Mesothelial cell of epicardium (in vitro differentiated cells): ENCODE results near the gene SLC39A13. TPM values are rescaled to one million over a fixed set of nuclear protein-coding genes. Genes with fewer than 3 reads are reported as not detected.

Experiments used
- DNase-seq, 2 experiments: peaks; one replicate each; pipeline ENCODE4 v3.0.0; 2021; ENCODE audit warnings: low spot score in 2 of 2; ENCODE audit not compliant: unreplicated experiment in 2 of 2
- H3K27ac Mint-ChIP-seq: 2 replicates; pipeline ENCODE4 v1.8.0; 2021; ENCODE audit warnings: mixed read lengths
- H3K27me3 Mint-ChIP-seq: 2 replicates; pipeline ENCODE4 v1.8.0; 2021; ENCODE audit warnings: low read depth, mixed read lengths
- H3K36me3 Mint-ChIP-seq: 2 replicates; pipeline ENCODE4 v1.8.0; 2021; ENCODE audit warnings: mixed read lengths
- H3K4me1 Mint-ChIP-seq: 2 replicates; pipeline ENCODE4 v1.8.0; 2021; ENCODE audit warnings: mixed read lengths
- H3K4me3 Mint-ChIP-seq: 2 replicates; pipeline ENCODE4 v1.8.0; 2021; ENCODE audit warnings: mild to moderate bottlenecking, moderate library complexity, mixed read lengths
- H3K9me3 Mint-ChIP-seq: 2 replicates; pipeline ENCODE4 v1.8.0; 2021; ENCODE audit warnings: mixed read lengths
- total RNA-seq: library from RNA; stranded (reverse); gene quantifications from 3 replicates; pipeline ENCODE4 v1.2.1, GENCODE V29; 2021
- TF ChIP-seq, protein P1 (sequence below): fragments of 200-600 bp; sonication (generic); IDR thresholded peaks from one replicate; pipeline ENCODE4 v1.5.0; 2021; ENCODE audit warnings: antibody characterized with exemption; ENCODE audit not compliant: unreplicated experiment

Gene SLC39A13
- total RNA-seq, 1 donor from 2014 or later, result 69.5 TPM

DNA sequence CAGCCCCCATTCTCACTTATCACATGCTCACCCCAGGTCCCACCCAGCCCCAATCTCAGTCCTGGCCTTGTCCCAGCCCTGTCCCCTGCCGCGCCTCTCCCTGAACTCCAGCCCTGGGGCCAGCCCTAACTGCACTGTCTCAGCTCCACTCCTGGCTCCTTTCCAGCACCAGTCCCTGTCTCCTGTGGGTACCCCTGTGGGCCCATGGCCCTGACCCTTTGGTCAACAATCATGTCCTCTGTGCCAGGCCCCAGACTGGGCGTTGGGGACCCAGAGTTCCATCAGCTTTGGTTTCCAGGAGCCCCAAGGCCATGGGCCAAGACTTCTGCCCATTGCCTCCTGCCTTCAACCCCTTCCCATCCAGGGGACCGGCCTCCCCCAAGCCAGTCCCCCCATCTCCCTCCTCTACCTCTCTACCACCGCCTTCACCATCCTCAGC lies 30.8 kb upstream of the SLC39A13 start:
- Mint-ChIP-seq H3K27me3 (no peaks in the 10 kb centered on the region), H3K9me3 (no peaks in the 10 kb centered on the region), H3K4me3 (no peak overlapping the region), H3K27ac (no peak overlapping the region), H3K36me3 (no peaks in the 10 kb centered on the region), H3K4me1 (no peaks in the 10 kb centered on the region)
- TF ChIP-seq, protein P1, sequence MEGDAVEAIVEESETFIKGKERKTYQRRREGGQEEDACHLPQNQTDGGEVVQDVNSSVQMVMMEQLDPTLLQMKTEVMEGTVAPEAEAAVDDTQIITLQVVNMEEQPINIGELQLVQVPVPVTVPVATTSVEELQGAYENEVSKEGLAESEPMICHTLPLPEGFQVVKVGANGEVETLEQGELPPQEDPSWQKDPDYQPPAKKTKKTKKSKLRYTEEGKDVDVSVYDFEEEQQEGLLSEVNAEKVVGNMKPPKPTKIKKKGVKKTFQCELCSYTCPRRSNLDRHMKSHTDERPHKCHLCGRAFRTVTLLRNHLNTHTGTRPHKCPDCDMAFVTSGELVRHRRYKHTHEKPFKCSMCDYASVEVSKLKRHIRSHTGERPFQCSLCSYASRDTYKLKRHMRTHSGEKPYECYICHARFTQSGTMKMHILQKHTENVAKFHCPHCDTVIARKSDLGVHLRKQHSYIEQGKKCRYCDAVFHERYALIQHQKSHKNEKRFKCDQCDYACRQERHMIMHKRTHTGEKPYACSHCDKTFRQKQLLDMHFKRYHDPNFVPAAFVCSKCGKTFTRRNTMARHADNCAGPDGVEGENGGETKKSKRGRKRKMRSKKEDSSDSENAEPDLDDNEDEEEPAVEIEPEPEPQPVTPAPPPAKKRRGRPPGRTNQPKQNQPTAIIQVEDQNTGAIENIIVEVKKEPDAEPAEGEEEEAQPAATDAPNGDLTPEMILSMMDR, result no peak
- DNase-seq, result no peak

DNA sequence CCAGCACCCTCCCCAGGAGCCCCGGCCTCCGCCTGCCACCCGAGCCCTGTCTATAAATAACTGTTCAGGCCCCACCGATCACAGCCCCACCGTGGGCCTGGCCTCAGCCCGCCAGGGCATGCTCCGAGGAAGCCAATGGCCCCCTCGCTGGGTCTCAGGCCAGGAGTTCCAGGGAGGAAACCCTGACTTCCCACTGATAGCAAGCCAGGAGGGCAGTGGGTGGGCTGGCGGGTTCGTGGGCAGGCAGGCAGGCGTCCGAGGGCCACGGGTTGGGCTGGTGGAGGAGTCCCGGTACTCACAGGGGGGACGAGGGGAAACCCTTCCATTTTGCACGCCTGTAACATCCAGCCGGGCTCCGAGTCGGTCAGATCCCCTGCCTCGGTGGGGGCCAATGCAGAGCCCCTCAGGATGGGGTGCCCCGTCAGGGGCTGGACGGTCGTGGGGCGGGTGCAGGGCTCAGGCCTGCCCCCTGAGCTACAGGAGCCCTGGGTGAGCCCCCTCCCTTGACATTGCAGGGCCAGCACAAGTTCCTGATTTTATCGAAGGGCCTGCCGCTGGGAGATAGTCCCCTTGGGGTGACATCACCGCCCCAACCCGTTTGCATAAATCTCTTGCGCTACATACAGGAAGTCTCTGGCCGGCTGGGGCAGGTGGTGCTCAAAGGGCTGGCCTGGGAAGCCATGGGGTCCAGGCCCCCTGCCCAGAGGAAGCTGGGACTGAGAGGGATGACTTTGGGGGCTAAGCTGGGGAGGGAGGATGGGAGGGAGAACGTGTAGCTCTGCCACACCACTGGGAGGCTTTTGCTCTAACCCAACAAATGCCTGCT lies 30.2 kb upstream of the SLC39A13 start, which contains the start of gene SPI1:
SPI1 (minus strand) TSS at position 538 of the 826 bp plus-strand sequence; CDS start at position 344, 194 bp downstream.
- DNase-seq, result no peak
- TF ChIP-seq, protein P1, result no peak
- H3K27ac Mint-ChIP-seq, result no peak within 1 kb of the TSS
- no peaks in the 10 kb centered on the region for H3K9me3 Mint-ChIP-seq
- H3K4me3 Mint-ChIP-seq, result no peak within 1 kb of the TSS
- H3K27me3 Mint-ChIP-seq, result no peaks in the 10 kb centered on the region
- no peaks in the 10 kb centered on the region for H3K36me3 Mint-ChIP-seq
- H3K4me1 Mint-ChIP-seq, result no peaks in the 10 kb centered on the region

DNA sequence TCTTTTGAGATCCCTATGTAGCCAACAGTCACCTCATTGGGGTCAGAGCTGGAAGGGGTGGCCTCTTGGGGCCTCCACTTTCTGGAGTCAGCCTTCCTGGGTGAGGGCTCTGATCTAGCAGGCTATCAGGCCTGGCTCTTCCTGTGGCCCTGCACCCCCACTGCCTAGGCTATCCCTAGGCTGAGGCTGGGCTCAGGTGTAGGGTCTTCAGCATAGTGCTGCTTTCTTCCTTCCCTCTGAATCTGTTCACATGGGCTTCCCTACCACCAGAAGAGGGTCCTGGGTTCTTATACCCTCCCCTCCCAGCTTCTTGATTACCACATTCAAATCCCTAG lies 29.6 kb upstream of the SLC39A13 start:
- H3K9me3 Mint-ChIP-seq, result no peaks in the 10 kb centered on the region
- H3K36me3 Mint-ChIP-seq, result no peaks in the 10 kb centered on the region
- H3K4me1 Mint-ChIP-seq, result no peaks in the 10 kb centered on the region
- no peak overlapping the region for H3K4me3 Mint-ChIP-seq
- H3K27me3 Mint-ChIP-seq, result no peaks in the 10 kb centered on the region
- TF ChIP-seq, protein P1, result no peak
- DNase-seq, result no peak
- no peak overlapping the region for H3K27ac Mint-ChIP-seq

DNA sequence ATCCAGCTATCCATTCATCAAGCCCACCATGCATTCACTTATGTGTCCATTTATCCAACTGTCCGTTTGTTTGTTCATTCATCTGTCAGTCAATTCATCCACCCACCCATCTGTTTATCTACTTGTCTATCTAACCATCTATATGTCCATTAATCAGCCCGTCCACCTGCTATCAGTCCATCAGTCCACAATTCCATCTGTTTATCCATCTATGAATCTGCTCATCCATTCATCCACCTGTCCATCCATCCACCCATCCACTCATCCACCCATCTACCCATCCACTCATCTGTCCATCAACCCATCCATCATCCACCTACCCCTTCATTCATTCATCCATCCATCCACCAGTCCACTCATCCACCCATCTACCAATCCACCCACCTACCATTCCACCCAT lies 29.1 kb upstream of the SLC39A13 start:
- H3K27me3 Mint-ChIP-seq, result no peaks in the 10 kb centered on the region
- H3K4me1 Mint-ChIP-seq, result no peaks in the 10 kb centered on the region
- TF ChIP-seq, protein P1, result no peak
- H3K9me3 Mint-ChIP-seq, result no peaks in the 10 kb centered on the region
- no peak overlapping the region for H3K4me3 Mint-ChIP-seq
- DNase-seq, result no peak
- H3K36me3 Mint-ChIP-seq, result no peaks in the 10 kb centered on the region
- no peak overlapping the region for H3K27ac Mint-ChIP-seq

DNA sequence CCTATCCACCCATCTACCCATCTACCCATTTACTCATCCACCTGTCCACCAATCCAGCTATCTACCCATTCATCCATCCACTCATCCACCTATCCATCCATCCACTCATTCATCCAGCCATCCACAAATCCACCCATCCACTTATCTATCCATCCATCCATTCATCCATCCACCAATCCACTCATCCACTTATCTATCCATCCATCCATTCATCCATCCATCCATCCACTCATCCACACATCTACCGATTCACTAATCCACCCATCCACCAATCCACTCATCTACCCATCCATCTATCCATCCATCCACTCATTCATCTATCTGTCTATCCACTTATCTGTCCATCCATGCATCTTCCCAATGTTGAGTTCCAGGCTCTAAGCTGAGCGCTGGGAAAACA lies 28.3 kb upstream of the SLC39A13 start:
- Mint-ChIP-seq H3K4me1 (no peaks in the 10 kb centered on the region), H3K27ac (no peak overlapping the region), H3K36me3 (no peaks in the 10 kb centered on the region), H3K27me3 (no peaks in the 10 kb centered on the region), H3K4me3 (no peak overlapping the region), H3K9me3 (no peaks in the 10 kb centered on the region)
- TF ChIP-seq, protein P1, result no peak
- DNase-seq, result no peak
